Peyer's patch (tissue), 4 donors: ENCODE data around the gene MAN1A1. TPM values are rescaled to one million over a fixed set of nuclear protein-coding genes. Genes with fewer than 3 reads are reported as not detected.

Source experiments
- DNase-seq, 3 donors: peaks; one replicate each; pipeline ENCODE4 v3.0.0-alpha.2; 2017 to 2019
- H3K27ac ChIP-seq, 4 donors: fragments of 200-600 bp; sonication (generic); one replicate each; pipeline ENCODE4 v1.5.1; 2016 to 2019
- H3K27me3 ChIP-seq, 2 donors: fragments of 200-600 bp; sonication (generic); one replicate each; pipeline ENCODE4 v1.5.1; 2019
- H3K36me3 ChIP-seq, 3 donors: fragments of 200-600 bp; sonication (generic); one replicate each; pipeline ENCODE4 v1.5.1; 2016 to 2019
- H3K4me1 ChIP-seq, 4 donors: fragments of 200-600 bp; sonication (generic); one replicate each; pipeline ENCODE4 v1.5.1; 2016 to 2019
- H3K4me3 ChIP-seq, 4 donors: fragments of 200-600 bp; sonication (generic); 1 replicate in 3 of 4; 2 replicates in 1 of 4; pipeline ENCODE4 v1.5.1; 2016 to 2019; ENCODE audit warnings: mild to moderate bottlenecking in 1 of 4
- H3K9me3 ChIP-seq, 4 donors: fragments of 200-600 bp; sonication (generic); one replicate each; pipeline ENCODE4 v1.5.1; 2016 to 2019; ENCODE audit warnings: mild to moderate bottlenecking in 1 of 4
- CTCF ChIP-seq, 6 experiments: fragments of 450-650 bp in 4 of 6; fragments of 200-600 bp in 2 of 6; sonication (generic) in 1 of 6; IDR thresholded peaks; one replicate each; pipeline ENCODE4 v1.5.1; 2017 to 2019; ENCODE audit warnings: antibody characterized with exemption in 6 of 6, mild to moderate bottlenecking in 3 of 6, moderate library complexity in 1 of 6
- POLR2A ChIP-seq, 2 donors: fragments of 450-650 bp; IDR thresholded peaks; one replicate each; pipeline ENCODE4 v1.5.1; 2017; ENCODE audit warnings: antibody characterized with exemption in 2 of 2, mild to moderate bottlenecking in 2 of 2, moderate library complexity in 2 of 2
- total RNA-seq, 4 donors: library from RNA; depleted of rRNA; stranded (reverse); fragments of >200 nt; gene quantifications; one replicate each; pipeline ENCODE4 v1.1.0, GENCODE V29; 2016

The MAN1A1 gene
- total RNA-seq, 4 donors from 2014 or later = 43.7 to 158 (median 103) TPM

DNA sequence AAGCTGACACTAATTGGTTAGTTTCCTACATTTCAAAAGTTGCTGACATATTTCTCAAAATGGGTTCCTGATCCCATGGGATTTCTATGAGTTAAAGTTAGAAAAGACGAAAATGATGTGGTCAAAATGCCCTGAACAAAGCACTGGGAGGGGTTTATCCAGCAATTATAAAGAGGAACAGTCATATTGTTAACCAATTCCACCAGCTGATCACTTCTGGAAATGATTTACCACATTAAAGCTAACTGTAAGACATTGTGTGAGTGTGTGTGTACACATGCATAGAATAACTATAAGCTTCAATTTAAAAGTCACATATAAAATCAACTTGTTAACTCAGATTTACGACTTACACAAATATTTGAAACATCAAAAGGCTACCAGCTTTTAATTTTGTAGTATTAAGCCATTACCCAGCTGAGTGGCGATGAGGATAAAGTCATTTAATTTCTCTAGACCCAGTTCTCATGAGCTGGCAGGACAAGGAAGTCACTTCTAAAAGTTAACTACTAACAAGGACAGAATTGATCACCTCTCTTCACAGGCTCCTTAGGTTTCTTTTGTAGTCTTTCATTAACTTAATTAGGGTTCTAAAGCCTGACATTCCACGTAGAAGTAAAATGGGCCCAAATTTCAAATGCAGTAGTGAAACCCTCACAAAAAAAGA, 40.4 kb downstream of the MAN1A1 start:
- H3K27ac ChIP-seq = peak overlapping the region in 3 of 4 donors; percentile 12 to 32 (median 12)
- no peak for DNase-seq

DNA sequence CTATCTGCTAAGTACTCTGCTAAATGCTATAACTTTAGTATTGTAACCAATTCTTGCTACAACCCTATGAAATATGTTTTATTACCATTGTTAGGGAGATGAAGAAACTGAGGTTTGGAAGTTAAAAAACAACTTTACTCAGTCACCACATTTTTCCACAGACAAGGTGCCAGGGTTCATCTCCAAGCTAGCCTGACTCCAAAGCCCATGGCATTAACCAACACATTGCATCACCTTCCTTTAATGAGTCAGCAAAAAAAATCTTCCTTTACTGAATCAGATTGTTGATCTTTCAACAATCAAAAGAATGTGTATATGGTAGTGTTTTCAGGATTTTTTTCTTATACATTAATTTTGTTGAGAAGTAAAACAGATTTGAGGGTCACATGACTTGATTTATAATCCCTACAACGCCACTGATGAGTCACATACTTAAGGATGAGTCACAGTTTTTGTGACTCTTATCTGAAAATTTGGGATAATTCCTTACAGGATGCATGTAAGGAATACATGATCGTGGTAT, 41.5 kb downstream of the MAN1A1 start:
- no peak overlapping the region for H3K4me3 ChIP-seq
- DNase-seq = no peak
- no peaks in the 10 kb centered on the region for H3K27me3 ChIP-seq
- H3K9me3 ChIP-seq = no peaks in the 10 kb centered on the region
- peaks cover 0 to 15% (median 0%) of the 10 kb centered on the region in 3 donors for H3K36me3 ChIP-seq
- TF ChIP-seq CTCF (IDR thresholded peaks at IDR 0.05) = no peak
- TF ChIP-seq POLR2A (IDR thresholded peaks at IDR 0.05) = no peak
- peaks cover 0 to 35% (median under 1%) of the 10 kb centered on the region in 4 donors for H3K4me1 ChIP-seq
- no peak overlapping the region for H3K27ac ChIP-seq

More for the DNA sequence above, 40.4 kb downstream of the MAN1A1 start:
- no peaks in the 10 kb centered on the region for H3K27me3 ChIP-seq
- peaks cover 0 to 15% (median 0%) of the 10 kb centered on the region in 3 donors for H3K36me3 ChIP-seq
- no peak overlapping the region for H3K4me3 ChIP-seq
- no peaks in the 10 kb centered on the region for H3K9me3 ChIP-seq
- peaks cover 0 to 44% (median 2%) of the 10 kb centered on the region in 4 donors for H3K4me1 ChIP-seq
- TF ChIP-seq CTCF (IDR thresholded peaks at IDR 0.05) = no peak
- TF ChIP-seq POLR2A (IDR thresholded peaks at IDR 0.05) = no peak

GRCh38 chr6:119307056-119307455, 42.5 kb downstream of the MAN1A1 start:
- Histone ChIP-seq H3K9me3 (no peaks in the 10 kb centered on the region), H3K27me3 (no peaks in the 10 kb centered on the region), H3K36me3 (peaks cover 0 to 15% (median 0%) of the 10 kb centered on the region in 3 donors), H3K4me3 (no peak overlapping the region), H3K4me1 (peaks cover 0 to 26% (median 0%) of the 10 kb centered on the region in 4 donors), H3K27ac (no peak overlapping the region)
- no peak for DNase-seq
- TF ChIP-seq CTCF (IDR thresholded peaks at IDR 0.05) (no peak), POLR2A (IDR thresholded peaks at IDR 0.05) (no peak)

DNA sequence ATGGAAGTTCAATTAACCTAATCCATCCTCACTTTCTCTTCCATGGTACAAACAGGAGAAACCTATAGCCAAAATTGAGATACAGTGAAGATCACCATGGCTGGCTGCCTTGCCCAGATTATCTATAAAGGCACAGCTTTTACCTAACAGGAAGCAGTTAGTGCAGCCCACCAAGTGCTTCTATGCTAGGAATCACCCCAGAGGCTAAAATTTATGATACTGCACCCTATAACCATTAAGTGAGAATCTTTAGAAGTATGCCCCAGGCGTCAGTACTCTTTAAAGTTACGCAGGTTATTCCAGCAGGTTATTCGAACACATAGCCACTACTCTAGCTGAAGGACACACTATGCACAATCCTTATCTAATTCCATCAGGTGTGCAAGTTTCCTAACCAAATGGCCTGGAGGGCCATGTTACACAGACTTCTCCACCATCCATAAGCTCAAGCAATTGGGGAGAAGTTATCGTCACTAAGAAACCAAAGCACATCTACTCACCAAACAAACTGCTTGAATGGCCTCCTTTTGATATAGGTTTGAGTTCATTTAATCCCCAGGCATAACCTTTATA, 43.1 kb downstream of the MAN1A1 start:
- Histone ChIP-seq H3K4me3 (no peak overlapping the region), H3K9me3 (no peaks in the 10 kb centered on the region), H3K27me3 (no peaks in the 10 kb centered on the region), H3K4me1 (peaks cover 0 to 23% (median 0%) of the 10 kb centered on the region in 4 donors), H3K27ac (no peak overlapping the region), H3K36me3 (peaks cover 0 to 17% (median 0%) of the 10 kb centered on the region in 3 donors)
- TF ChIP-seq POLR2A (IDR thresholded peaks at IDR 0.05) (no peak), CTCF (IDR thresholded peaks at IDR 0.05) (no peak)
- DNase-seq = no peak

DNA sequence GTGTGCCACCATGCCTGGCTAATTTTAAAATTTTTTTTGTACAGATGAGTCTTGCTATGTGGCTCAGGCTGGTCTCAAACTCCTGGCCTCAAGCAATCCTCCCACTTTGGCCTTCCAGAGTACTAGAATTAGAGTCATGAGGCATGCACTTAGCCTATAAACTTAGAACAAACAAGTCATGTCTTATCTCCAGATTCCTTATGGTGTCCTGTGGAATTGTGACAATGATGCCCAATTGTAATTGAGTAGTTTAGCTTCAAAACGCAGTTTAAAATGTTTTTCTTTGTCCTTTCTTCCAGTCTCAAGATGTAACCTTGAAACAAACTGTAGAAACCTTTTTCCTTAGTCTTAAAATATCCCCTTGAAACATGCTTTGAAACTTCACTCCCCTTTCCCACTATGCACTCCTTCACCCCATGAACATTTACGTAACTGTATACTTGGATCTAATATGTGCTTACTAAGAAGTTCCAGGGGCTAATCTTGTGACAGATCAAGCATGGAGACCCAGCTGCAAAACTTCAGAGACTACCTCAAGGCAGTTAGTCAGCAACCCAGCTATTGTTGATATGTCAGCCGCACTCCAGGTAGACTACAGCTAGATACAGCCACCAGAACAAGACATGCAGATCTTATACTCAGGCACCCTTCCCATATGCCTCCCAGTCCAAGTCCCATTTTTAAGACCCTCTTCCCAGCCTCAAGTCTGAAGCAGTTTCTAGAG, 46.2 kb downstream of the MAN1A1 start:
- H3K9me3 ChIP-seq = no peaks in the 10 kb centered on the region
- TF ChIP-seq POLR2A (IDR thresholded peaks at IDR 0.05) (no peak), CTCF (IDR thresholded peaks at IDR 0.05) (no peak)

More for the DNA sequence above, 46.2 kb downstream of the MAN1A1 start:
- Histone ChIP-seq H3K27ac (no peak overlapping the region), H3K27me3 (no peaks in the 10 kb centered on the region), H3K36me3 (peaks cover 0 to 20% (median 0%) of the 10 kb centered on the region in 3 donors), H3K4me3 (no peak overlapping the region), H3K4me1 (peaks cover 0 to under 1% (median 0%) of the 10 kb centered on the region in 4 donors)
- no peak for DNase-seq
